Lung (tissue), 12 donors: ENCODE measurements around the gene MOK. TPM values are rescaled to one million over a fixed set of nuclear protein-coding genes. Genes with fewer than 3 reads are reported as not detected.
A peak's percentile ranks its signal among the peaks of the same experiment; 100 is the strongest.

Experiments used
- ATAC-seq: fragments of 200-7000 bp; cut with Tn5 transposase; one replicate; pipeline ENCODE4 v1.9.1; 2020; ENCODE audit warnings: moderate number of reproducible peaks; ENCODE audit not compliant: insufficient read depth, low FRiP score
- DNase-seq, 3 donors: peaks; one replicate each; pipeline ENCODE4 v3.0.0-alpha.2; 2013 to 2017
- H3K27ac ChIP-seq, 2 donors: one replicate each; pipeline ENCODE4 v1.5.1; 2013; ENCODE audit warnings: mild to moderate bottlenecking in 2 of 2, moderate library complexity in 2 of 2, control low read depth in 1 of 2, inconsistent platforms in 1 of 2, low read depth in 1 of 2, low read length in 1 of 2
- H3K27me3 ChIP-seq, 3 donors: one replicate each; pipeline ENCODE4 v1.5.1; 2013; ENCODE audit warnings: low read length in 2 of 3; ENCODE audit not compliant: control insufficient read depth in 3 of 3, insufficient read depth in 3 of 3
- H3K36me3 ChIP-seq, 4 donors: one replicate each; pipeline ENCODE4 v1.5.1; 2013; ENCODE audit warnings: low read length in 4 of 4, mild to moderate bottlenecking in 1 of 4, moderate library complexity in 1 of 4; ENCODE audit not compliant: control insufficient read depth in 4 of 4, insufficient read depth in 4 of 4
- H3K4me1 ChIP-seq, 5 donors: one replicate each; pipeline ENCODE4 v1.5.1; 2013; ENCODE audit warnings: low read length in 5 of 5, mild to moderate bottlenecking in 2 of 5, moderate library complexity in 1 of 5; ENCODE audit not compliant: control insufficient read depth in 5 of 5, insufficient read depth in 5 of 5
- H3K4me3 ChIP-seq: one replicate; pipeline ENCODE4 v1.5.1; 2013; ENCODE audit warnings: mild to moderate bottlenecking, control low read depth, moderate library complexity
- H3K9ac ChIP-seq, 2 donors: one replicate each; pipeline ENCODE4 v1.5.1; 2013; ENCODE audit warnings: low read length in 2 of 2, control low read depth in 1 of 2; ENCODE audit not compliant: insufficient read depth in 1 of 2
- H3K9me3 ChIP-seq, 4 donors: one replicate each; pipeline ENCODE4 v1.5.1; 2013; ENCODE audit warnings: low read length in 3 of 4, mild to moderate bottlenecking in 1 of 4, moderate library complexity in 1 of 4; ENCODE audit not compliant: control insufficient read depth in 4 of 4, insufficient read depth in 3 of 4
- CTCF ChIP-seq: IDR thresholded peaks from 2 replicates; pipeline ENCODE4 v1.5.1; 2012; ENCODE audit warnings: mild to moderate bottlenecking; ENCODE audit errors: control extremely low read depth, extremely low read depth
- WGBS, 2 donors: extraction: QIAGEN DNeasy Blood & Tissue Kit; methylation state at CpG; one replicate each; pipeline ENCODE4 v1.1.7; 2013; 5-methylcytosine and 5-hydroxymethylcytosine counted together
- polyA plus RNA-seq, 2 donors: library from polyadenylated mRNA; stranded (reverse); fragments of 200-250 nt; gene quantifications; one replicate each; pipeline ENCODE4 v1.2.1, GENCODE V29; 2013
- total RNA-seq, 2 donors: library from RNA; depleted of rRNA in 1 of 2; stranded (reverse); fragments of >200 nt in 1 of 2; gene quantifications; one replicate each; pipeline ENCODE4 v1.2.1, GENCODE V29; 2014 to 2021
- donor health status: control.
- donor health status: control.
- donor health status: Bipolar disorder and iron deficiency.
- donor health status: healthy.
- donor health status: DM: yes; HTN: yes; CAD: no.

The MOK gene
- total and polyA plus RNA-seq, 4 donors = 11.1 to 35.4 (median 25.4) TPM

DNA sequence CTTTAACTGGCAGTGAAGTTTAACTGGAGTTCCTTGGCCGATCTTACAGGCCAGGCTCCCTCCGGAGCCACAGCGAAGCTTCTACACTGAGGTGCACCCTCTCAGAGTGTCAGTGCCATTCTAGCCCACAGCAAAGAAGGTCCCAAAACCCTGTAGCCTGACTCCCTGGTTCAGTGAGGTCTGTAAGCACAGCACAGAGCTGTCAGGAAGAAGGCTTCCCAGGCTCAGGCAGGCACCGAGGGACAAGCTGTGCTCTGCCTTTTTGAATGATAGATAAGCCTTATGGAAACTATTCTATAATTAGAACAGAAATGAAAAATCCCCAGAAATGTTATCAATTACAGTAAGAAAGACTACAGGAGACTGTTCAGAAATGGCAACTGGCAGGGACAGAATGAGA is 40.2 kb downstream of the MOK start:
- WGBS, 2 donors = 82 to 88% methylated on average over 4 of the region's 4 CpGs
- no peaks in the 10 kb centered on the region for H3K9me3 ChIP-seq
- no peak overlapping the region for H3K4me3 ChIP-seq
- H3K27ac ChIP-seq = peak overlapping the region in 1 of 2 donors; percentile 82
- no peak overlapping the region for H3K9ac ChIP-seq
- no peak for TF ChIP-seq CTCF
- H3K36me3 ChIP-seq = no peaks in the 10 kb centered on the region
- DNase-seq (no peak), ATAC-seq (no peak)
- H3K27me3 ChIP-seq = no peaks in the 10 kb centered on the region
- peaks cover 0 to 12% (median 5%) of the 10 kb centered on the region in 5 donors for H3K4me1 ChIP-seq

GRCh38 chr14:102264355-102264754 is 40.6 kb downstream of the MOK start:
- WGBS, 2 donors = 74 to 81% methylated on average over 8 of the region's 8 CpGs
- peak overlapping the region in 1 of 2 donors; percentile 82 for H3K27ac ChIP-seq
- no peaks in the 10 kb centered on the region for H3K36me3 ChIP-seq
- H3K9ac ChIP-seq = no peak overlapping the region
- H3K4me3 ChIP-seq = no peak overlapping the region
- TF ChIP-seq CTCF = no peak
- peaks cover 0 to 12% (median 5%) of the 10 kb centered on the region in 5 donors for H3K4me1 ChIP-seq
- ATAC-seq = no peak
- DNase-seq = peak in 1 of 3 donors; percentile 14
- H3K27me3 ChIP-seq = no peaks in the 10 kb centered on the region
- H3K9me3 ChIP-seq = no peaks in the 10 kb centered on the region

DNA sequence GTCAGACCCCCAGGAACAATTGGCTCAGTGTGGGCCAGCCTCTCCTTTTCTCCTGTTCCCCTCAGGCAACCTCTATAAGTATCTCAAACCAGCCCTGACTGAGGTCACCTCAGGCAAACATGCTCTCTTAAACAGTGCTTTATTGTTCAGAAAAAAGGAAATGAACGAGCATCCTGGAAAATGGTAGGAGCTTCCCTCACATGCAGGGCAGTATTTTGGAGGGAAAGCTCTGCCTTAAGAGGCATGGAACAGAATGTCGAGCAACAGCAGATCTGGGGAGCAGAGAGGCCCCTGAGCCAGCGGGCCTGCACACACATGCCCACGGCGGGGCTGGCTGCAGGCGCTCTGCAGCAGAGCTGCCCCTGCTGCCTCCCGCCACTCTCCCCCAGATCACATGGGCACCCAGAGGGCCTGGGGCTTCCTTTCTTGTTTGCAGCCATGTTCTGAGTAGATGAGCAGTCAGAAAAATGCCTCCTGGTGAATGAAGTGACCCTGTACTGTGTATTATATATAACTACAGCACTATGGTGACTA is 42.0 kb downstream of the MOK start:
- DNase-seq (peak in 2 of 3 donors; percentile 63 to 83), ATAC-seq (no peak)
- Histone ChIP-seq H3K27ac (peak overlapping the region in 1 of 2 donors; percentile 59), H3K36me3 (no peaks in the 10 kb centered on the region), H3K9ac (no peak overlapping the region), H3K4me1 (peaks cover 0 to 12% (median 5%) of the 10 kb centered on the region in 5 donors), H3K9me3 (no peaks in the 10 kb centered on the region), H3K4me3 (no peak overlapping the region), H3K27me3 (no peaks in the 10 kb centered on the region)
- 79 to 87% methylated on average over 6 to 7 of the region's 7 CpGs for WGBS, 2 donors
- TF ChIP-seq CTCF = no peak

DNA sequence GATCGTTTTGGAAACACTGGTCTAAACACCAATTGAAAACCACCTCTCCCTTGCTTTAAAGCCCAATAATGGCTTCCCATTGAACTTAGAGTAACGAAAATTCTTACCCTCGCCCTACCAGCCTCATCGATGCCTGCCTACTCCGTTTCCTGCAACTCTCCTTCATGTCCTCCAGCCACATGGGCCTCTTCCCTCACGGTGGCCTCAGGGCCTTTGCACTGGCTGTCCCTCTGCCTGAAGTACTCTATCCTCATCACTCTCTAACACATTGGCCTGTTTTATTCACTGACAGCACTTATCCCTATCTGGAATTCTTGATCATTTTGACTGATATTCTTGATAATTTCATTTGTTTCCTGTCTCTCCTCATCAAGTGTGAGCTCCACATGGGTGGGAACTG is 46.8 kb downstream of the MOK start:
- WGBS, 2 donors = 94 to 95% methylated on average over 6 of the region's 6 CpGs

More for the DNA sequence above, 46.8 kb downstream of the MOK start:
- Histone ChIP-seq H3K9ac (no peak overlapping the region), H3K27ac (no peak overlapping the region), H3K36me3 (no peaks in the 10 kb centered on the region), H3K9me3 (no peaks in the 10 kb centered on the region), H3K4me1 (peaks cover 2 to 25% (median 6%) of the 10 kb centered on the region in 5 donors), H3K4me3 (no peak overlapping the region), H3K27me3 (no peaks in the 10 kb centered on the region)
- no peak for ATAC-seq
- TF ChIP-seq CTCF = no peak
- no peak for DNase-seq
